MM.1S (cell line): ENCODE data around the gene STON2.

ENCODE experiments used
- DNase-seq: peaks from one replicate; pipeline ENCODE4 v3.0.0-alpha.2; 2015
- H2AFZ ChIP-seq: fragments of 300-600 bp; sonication (generic); 2 replicates; pipeline ENCODE4 v1.6.0; 2016; ENCODE audit warnings: antibody characterized with exemption, low read length
- H3F3A ChIP-seq: fragments of 300-600 bp; sonication (generic); 2 replicates; pipeline ENCODE4 v1.6.1; 2016; ENCODE audit warnings: mild to moderate bottlenecking, antibody characterized with exemption, low read length, moderate library complexity, mixed read lengths; ENCODE audit not compliant: insufficient read depth
- H3K27ac ChIP-seq: fragments of 300-600 bp; sonication (generic); 2 replicates; pipeline ENCODE4 v1.5.1; 2016; ENCODE audit warnings: mild to moderate bottlenecking, low read length
- H3K27me3 ChIP-seq: fragments of 300-600 bp; sonication (generic); replicated peaks from 2 replicates; pipeline ENCODE4 v1.6.0; 2016; ENCODE audit warnings: low read length; ENCODE audit not compliant: insufficient read depth
- H3K36me3 ChIP-seq: fragments of 300-600 bp; sonication (generic); replicated peaks from 2 replicates; pipeline ENCODE4 v1.6.1; 2016; ENCODE audit warnings: mild to moderate bottlenecking, low read length, mixed read lengths; ENCODE audit not compliant: insufficient read depth
- H3K4me1 ChIP-seq: fragments of 300-600 bp; sonication (generic); 2 replicates; pipeline ENCODE4 v1.6.1; 2016; ENCODE audit warnings: low read length, mixed read lengths
- H3K4me2 ChIP-seq: fragments of 300-600 bp; sonication (generic); 2 replicates; pipeline ENCODE4 v1.6.0; 2016; ENCODE audit warnings: low read depth, low read length
- H3K4me3 ChIP-seq: fragments of 300-600 bp; sonication (generic); 2 replicates; pipeline ENCODE4 v1.5.1; 2016; ENCODE audit warnings: low read length, mixed read lengths
- H3K79me2 ChIP-seq: fragments of 300-600 bp; sonication (generic); 2 replicates; pipeline ENCODE4 v1.6.1; 2016; ENCODE audit warnings: mixed run types, low read length, mixed read lengths
- H3K9ac ChIP-seq: fragments of 300-600 bp; sonication (generic); 2 replicates; pipeline ENCODE4 v1.6.1; 2016; ENCODE audit warnings: low read length, mixed read lengths
- H3K9me2 ChIP-seq: fragments of 300-600 bp; sonication (generic); replicated peaks from 2 replicates; pipeline ENCODE4 v1.6.1; 2016; ENCODE audit warnings: mild to moderate bottlenecking, low read length, mixed read lengths; ENCODE audit not compliant: insufficient read depth
- H3K9me3 ChIP-seq: fragments of 300-600 bp; sonication (generic); replicated peaks from 2 replicates; pipeline ENCODE4 v1.6.1; 2016; ENCODE audit warnings: mild to moderate bottlenecking, low read length, mixed read lengths; ENCODE audit not compliant: insufficient read depth
- H4K20me1 ChIP-seq: fragments of 300-600 bp; sonication (generic); 2 replicates; pipeline ENCODE4 v1.6.1; 2016; ENCODE audit warnings: mild to moderate bottlenecking, low read length, moderate library complexity, mixed read lengths; ENCODE audit not compliant: insufficient read depth
- EZH2 ChIP-seq: fragments of 300-600 bp; sonication (generic); optimal IDR thresholded peaks from 2 replicates; pipeline ENCODE3; 2017; ENCODE audit warnings: low read depth, mild to moderate bottlenecking, antibody characterized with exemption, low read length, mixed read lengths
- EZH2phosphoT487 ChIP-seq: fragments of 300-600 bp; sonication (generic); IDR thresholded peaks from 2 replicates; pipeline ENCODE4 v1.6.1; 2018; ENCODE audit warnings: antibody characterized with exemption, low read length
- TF ChIP-seq, protein P1 (sequence below): fragments of 300-600 bp; sonication (generic); IDR thresholded peaks from 2 replicates; pipeline ENCODE4 v1.5.1; 2016; ENCODE audit warnings: antibody characterized with exemption, low read length, mixed read lengths

STON2 gene

DNA sequence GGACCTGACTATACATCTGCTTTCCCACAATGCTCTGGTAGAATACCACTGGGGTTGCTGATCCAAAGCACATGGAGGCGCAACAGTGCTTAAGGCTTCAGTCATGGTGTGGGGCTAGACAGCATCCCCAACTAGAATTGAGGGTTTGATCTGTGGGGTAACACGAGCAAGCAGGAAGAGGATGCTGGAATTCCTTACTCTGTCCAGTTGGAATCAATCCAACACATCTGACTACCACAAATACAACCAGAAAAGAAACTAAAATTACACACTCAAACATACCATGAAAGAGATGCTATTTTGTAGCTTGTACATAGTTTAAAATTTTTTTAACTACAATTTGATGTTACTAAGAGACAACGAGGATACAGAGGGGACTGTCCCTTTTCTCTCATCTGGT is 138.9 kb downstream of the STON2 start:
- H3K79me2 ChIP-seq: no peaks in the 10 kb centered on the region
- DNase-seq: no peak
- no peaks in the 10 kb centered on the region for H3F3A ChIP-seq
- no peak overlapping the region for H3K9ac ChIP-seq
- no peaks in the 10 kb centered on the region for H3K4me1 ChIP-seq
- H3K4me2 ChIP-seq: no peak overlapping the region
- H2AFZ ChIP-seq: no peak overlapping the region
- no peaks in the 10 kb centered on the region for H3K9me2 ChIP-seq
- H3K4me3 ChIP-seq: no peak overlapping the region
- no peaks in the 10 kb centered on the region for H3K36me3 ChIP-seq
- TF ChIP-seq, protein P1, sequence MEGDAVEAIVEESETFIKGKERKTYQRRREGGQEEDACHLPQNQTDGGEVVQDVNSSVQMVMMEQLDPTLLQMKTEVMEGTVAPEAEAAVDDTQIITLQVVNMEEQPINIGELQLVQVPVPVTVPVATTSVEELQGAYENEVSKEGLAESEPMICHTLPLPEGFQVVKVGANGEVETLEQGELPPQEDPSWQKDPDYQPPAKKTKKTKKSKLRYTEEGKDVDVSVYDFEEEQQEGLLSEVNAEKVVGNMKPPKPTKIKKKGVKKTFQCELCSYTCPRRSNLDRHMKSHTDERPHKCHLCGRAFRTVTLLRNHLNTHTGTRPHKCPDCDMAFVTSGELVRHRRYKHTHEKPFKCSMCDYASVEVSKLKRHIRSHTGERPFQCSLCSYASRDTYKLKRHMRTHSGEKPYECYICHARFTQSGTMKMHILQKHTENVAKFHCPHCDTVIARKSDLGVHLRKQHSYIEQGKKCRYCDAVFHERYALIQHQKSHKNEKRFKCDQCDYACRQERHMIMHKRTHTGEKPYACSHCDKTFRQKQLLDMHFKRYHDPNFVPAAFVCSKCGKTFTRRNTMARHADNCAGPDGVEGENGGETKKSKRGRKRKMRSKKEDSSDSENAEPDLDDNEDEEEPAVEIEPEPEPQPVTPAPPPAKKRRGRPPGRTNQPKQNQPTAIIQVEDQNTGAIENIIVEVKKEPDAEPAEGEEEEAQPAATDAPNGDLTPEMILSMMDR: no peak
- TF ChIP-seq EZH2: no peak
- TF ChIP-seq EZH2phosphoT487: no peak
- no peak overlapping the region for H3K27ac ChIP-seq
- no peaks in the 10 kb centered on the region for H3K9me3 ChIP-seq
- no peaks in the 10 kb centered on the region for H4K20me1 ChIP-seq
- no peaks in the 10 kb centered on the region for H3K27me3 ChIP-seq

DNA sequence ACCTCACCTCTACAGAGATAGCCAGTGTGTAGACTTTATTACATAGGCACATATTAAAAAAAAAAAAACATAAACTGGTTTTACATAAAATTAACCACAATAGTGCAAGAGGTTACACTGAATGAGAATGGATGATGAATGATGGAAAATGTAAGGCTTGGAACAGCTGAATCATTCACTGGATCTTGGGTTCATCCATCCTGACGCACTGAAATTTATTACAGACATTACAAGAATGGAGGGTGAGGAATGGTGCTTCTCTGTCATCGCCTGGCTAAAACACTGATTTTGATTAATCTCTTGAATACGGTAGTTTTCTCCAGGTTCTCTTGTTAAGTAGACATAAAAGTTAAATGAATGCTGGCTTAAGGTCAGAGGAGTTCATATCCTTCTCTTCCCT is 139.4 kb downstream of the STON2 start:
- Histone ChIP-seq H3K27ac (no peak overlapping the region), H3K9ac (no peak overlapping the region), H3F3A (no peaks in the 10 kb centered on the region), H3K79me2 (no peaks in the 10 kb centered on the region), H2AFZ (no peak overlapping the region), H3K4me3 (no peak overlapping the region), H4K20me1 (no peaks in the 10 kb centered on the region), H3K27me3 (no peaks in the 10 kb centered on the region), H3K4me1 (no peaks in the 10 kb centered on the region), H3K9me3 (no peaks in the 10 kb centered on the region), H3K4me2 (no peak overlapping the region), H3K9me2 (no peaks in the 10 kb centered on the region), H3K36me3 (no peaks in the 10 kb centered on the region)
- DNase-seq: no peak
- TF ChIP-seq EZH2: no peak
- TF ChIP-seq, protein P1: no peak
- TF ChIP-seq EZH2phosphoT487: no peak

DNA sequence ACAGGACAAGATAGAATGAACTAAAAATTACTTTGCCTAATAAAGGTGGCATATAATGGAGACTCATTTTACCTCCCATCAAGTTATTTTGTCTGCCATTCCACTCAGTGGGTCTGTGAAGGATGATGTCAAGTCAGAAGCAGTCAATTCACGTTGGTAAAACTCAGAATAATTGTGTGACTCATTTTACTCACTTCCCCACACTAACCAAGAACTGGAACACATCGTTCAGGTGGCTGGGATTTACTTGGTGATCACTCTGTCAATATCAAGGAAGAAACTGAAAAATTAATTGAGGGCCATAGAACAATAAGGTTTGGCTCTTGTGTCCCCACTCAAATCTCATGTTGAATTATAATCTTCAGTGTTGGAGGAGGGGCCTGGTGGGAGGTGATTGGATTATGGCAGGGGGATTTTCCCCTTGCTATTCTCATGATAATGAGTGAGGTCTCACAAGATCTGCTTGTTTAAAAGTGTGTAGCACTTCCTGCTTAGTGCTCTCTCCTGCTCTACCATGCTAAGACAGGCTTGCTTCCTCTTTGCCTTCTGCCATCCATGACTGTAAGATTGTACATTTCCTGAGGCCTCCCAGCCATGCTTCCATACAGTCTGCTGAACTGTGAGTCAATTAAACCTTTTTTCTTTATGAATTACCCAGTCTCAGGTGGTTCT is 143.7 kb downstream of the STON2 start:
- H3K27ac ChIP-seq: no peak overlapping the region

More for the DNA sequence above, 143.7 kb downstream of the STON2 start:
- Histone ChIP-seq H3K36me3 (no peaks in the 10 kb centered on the region), H3K79me2 (no peaks in the 10 kb centered on the region), H4K20me1 (no peaks in the 10 kb centered on the region), H3K4me2 (no peak overlapping the region), H3K4me3 (no peak overlapping the region), H2AFZ (no peak overlapping the region), H3K9me2 (no peaks in the 10 kb centered on the region), H3K9ac (no peak overlapping the region), H3F3A (no peaks in the 10 kb centered on the region), H3K9me3 (no peaks in the 10 kb centered on the region), H3K4me1 (no peaks in the 10 kb centered on the region), H3K27me3 (no peaks in the 10 kb centered on the region)
- TF ChIP-seq EZH2 (no peak), EZH2phosphoT487 (no peak)
- TF ChIP-seq, protein P1: no peak
- DNase-seq: no peak
